Measurements from ENCODE around the gene RTCB.

RTCB gene

DNA sequence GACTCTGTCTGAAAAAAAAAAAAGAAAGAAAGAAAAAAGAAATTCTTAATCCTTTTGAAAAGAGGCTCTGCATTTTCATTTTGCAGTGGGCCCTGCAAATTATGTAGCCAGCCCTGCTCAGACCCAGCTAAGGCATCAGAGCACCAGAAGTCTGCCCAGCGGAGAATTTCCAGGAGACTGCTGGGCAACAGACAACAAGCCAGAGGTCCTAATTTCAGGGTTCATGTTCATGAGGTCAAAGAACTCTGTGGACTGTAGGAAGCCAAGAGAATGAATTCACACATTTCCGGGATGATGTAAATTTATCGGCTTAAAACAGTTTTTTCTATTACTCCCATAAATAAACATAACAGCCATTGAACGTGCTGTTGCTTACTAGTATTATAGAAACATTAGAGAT is 14.8 kb upstream of the RTCB start:
- in situ Hi-C loops (cut with HindIII; ENCODE audit: low sequenced_read_pairs): no loop called here
- TF ChIP-seq, protein P1, sequence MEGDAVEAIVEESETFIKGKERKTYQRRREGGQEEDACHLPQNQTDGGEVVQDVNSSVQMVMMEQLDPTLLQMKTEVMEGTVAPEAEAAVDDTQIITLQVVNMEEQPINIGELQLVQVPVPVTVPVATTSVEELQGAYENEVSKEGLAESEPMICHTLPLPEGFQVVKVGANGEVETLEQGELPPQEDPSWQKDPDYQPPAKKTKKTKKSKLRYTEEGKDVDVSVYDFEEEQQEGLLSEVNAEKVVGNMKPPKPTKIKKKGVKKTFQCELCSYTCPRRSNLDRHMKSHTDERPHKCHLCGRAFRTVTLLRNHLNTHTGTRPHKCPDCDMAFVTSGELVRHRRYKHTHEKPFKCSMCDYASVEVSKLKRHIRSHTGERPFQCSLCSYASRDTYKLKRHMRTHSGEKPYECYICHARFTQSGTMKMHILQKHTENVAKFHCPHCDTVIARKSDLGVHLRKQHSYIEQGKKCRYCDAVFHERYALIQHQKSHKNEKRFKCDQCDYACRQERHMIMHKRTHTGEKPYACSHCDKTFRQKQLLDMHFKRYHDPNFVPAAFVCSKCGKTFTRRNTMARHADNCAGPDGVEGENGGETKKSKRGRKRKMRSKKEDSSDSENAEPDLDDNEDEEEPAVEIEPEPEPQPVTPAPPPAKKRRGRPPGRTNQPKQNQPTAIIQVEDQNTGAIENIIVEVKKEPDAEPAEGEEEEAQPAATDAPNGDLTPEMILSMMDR (IDR thresholded peaks at IDR 0.05; ENCODE audit: low read depth, low read length): no peak
- no peak overlapping the region for H3K4me3 ChIP-seq (ENCODE audit: low read depth, low read length)
- no peak for DNase-seq (ENCODE audit: low read depth, low spot score)

- in situ Hi-C loops (cut with HindIII; ENCODE audit: low sequenced_read_pairs): no loop called here
- TF ChIP-seq, protein P1 (IDR thresholded peaks at IDR 0.05; ENCODE audit: low read depth, low read length): no peak
- H3K4me3 ChIP-seq (ENCODE audit: low read depth, low read length): no peak overlapping the region
Observed at GRCh38 chr22:32423664-32424063, 11.6 kb upstream of the RTCB start.

DNA sequence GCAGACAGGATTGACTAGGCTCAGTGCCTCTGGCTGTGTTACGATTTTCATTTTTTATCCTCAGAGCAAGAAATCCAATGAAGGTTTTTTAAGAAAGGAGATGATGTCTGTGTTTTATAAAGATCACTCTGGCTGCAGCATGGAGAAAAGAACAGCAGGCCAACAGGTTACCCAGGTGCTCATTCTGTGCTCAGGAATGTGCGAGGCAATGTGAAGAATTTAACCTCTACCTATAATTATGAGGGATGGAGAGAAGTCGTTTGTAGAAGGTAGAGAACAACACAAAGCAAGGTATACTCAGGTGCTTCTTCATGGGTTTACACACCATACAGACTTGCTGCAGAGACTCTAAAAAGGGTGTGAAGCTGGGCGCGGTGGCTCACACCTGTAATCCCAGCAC is 10.0 kb upstream of the RTCB start:
- DNase-seq (ENCODE audit: low read depth, low spot score): no peak
- no peak overlapping the region for H3K4me3 ChIP-seq (ENCODE audit: low read depth, low read length)
- in situ Hi-C loops (cut with HindIII; ENCODE audit: low sequenced_read_pairs): no loop called here
- TF ChIP-seq, protein P1 (IDR thresholded peaks at IDR 0.05; ENCODE audit: low read depth, low read length): no peak

More at GRCh38 chr22:32423664-32424063, 11.6 kb upstream of the RTCB start:
- no peak for DNase-seq (ENCODE audit: low read depth, low spot score)

DNA sequence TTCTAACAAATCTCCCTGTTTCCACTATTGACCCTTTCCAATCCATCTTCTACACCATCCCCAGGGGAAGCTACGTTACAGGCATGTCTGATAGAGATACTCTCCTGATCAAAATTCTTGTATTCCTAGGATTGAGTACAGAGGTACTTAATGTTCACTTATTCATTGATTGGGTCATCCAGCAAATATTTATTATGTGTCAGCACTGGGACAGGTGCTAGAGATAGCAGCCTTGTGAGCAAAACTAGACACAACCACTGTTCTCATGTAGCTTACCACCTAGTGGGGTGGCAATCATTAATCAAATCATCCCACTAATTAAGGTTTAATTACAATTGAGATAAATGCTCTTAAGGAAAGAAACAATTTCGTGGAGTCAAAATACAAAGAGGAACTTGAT is 9.4 kb upstream of the RTCB start:
- no peak overlapping the region for H3K4me3 ChIP-seq (ENCODE audit: low read depth, low read length)
- in situ Hi-C loops (cut with HindIII; ENCODE audit: low sequenced_read_pairs): no loop called here
- TF ChIP-seq, protein P1 (IDR thresholded peaks at IDR 0.05; ENCODE audit: low read depth, low read length): no peak
- no peak for DNase-seq (ENCODE audit: low read depth, low spot score)

DNA sequence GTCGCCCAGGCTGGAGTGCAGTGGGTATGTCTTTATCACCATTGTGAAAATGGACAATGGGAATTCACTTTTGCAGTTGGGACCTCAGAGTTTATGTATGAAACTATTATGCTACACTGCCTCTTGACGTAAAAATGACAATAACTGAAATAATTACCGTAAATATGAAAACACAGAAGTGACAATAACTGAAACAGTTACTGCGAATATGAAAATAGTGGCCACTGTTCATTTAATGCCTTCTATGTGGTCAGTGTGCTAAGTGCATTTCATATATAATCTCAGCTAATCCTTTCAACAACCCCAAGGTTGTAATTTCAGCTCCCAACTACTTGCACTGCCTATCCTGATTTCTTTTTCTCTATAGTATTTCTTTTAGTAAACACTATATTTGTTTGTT is 5.9 kb upstream of the RTCB start:
- no peak for DNase-seq (ENCODE audit: low read depth, low spot score)
- in situ Hi-C loops (cut with HindIII; ENCODE audit: low sequenced_read_pairs): no loop called here
- TF ChIP-seq, protein P1 (IDR thresholded peaks at IDR 0.05; ENCODE audit: low read depth, low read length): no peak
- no peak overlapping the region for H3K4me3 ChIP-seq (ENCODE audit: low read depth, low read length)

DNA sequence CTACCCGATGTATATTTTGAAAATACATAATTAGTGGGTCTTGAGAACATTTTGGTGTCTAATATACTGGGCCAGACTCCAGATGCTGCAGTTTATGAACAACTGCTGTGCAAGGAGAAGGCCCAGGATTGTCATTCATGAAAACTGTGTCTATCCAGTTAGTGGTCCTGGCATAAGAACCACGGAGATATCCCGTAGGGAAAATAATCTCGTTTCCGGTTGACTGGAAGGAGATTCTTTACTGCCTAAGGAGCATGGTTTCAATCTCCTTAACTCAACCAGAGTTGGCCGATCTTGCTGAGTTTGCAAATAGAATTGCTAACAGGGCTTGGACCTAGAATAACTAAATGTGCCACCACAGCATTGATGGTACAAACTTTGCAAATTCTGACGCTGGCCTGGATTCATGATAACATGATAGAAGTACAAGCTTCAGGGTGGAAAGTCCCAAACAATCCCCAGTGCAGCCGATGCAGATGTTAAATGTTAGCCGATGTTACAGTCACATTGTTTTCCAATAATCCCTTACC is 4.6 kb upstream of the RTCB start:
- TF ChIP-seq, protein P1 (IDR thresholded peaks at IDR 0.05; ENCODE audit: low read depth, low read length): no peak
- no peak for DNase-seq (ENCODE audit: low read depth, low spot score)
- H3K4me3 ChIP-seq (ENCODE audit: low read depth, low read length): no peak overlapping the region
- in situ Hi-C loops (cut with HindIII; ENCODE audit: low sequenced_read_pairs): no loop called here

DNA sequence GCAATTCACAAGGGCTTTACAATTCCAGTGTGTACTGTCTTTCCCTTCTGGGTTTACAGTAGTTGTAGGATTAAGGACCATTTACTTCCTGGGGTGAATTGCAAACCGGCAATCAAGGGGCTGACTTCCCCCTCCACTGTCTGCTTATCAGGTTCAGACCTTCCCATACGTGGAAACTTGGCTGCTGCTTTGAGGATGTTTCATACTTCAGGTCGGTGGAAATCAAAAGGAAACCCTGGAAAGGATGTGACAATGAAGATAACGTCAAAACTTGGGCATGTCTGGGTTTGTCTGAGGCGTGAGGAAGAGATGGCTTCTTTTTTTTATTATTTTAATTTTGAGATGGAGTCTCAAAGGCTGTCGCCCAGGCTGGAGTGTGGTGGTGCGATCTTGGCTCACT is 2.1 kb upstream of the RTCB start:
- TF ChIP-seq, protein P1 (IDR thresholded peaks at IDR 0.05; ENCODE audit: low read depth, low read length): no peak
- DNase-seq (ENCODE audit: low read depth, low spot score): no peak
- in situ Hi-C loops (cut with HindIII; ENCODE audit: low sequenced_read_pairs): no loop called here
- H3K4me3 ChIP-seq (ENCODE audit: low read depth, low read length): no peak overlapping the region
